Heart right ventricle (tissue), 16 donors: ENCODE data around the gene ITPR3. TPM values are rescaled to one million over a fixed set of nuclear protein-coding genes. Genes with fewer than 3 reads are reported as not detected.
A peak's percentile ranks its signal among the peaks of the same experiment; 100 is the strongest.

Source experiments
- ATAC-seq, 8 donors: fragments of 200-7000 bp; cut with Tn5 transposase; one replicate each; pipeline ENCODE4 v1.9.1; 2020; ENCODE audit warnings: mild to moderate bottlenecking in 8 of 8, moderate library complexity in 8 of 8, moderate number of reproducible peaks in 1 of 8
- DNase-seq, 2 donors: peaks; one replicate each; pipeline ENCODE4 v3.0.0-alpha.2; 2020
- H3K27ac ChIP-seq, 10 donors: fragments of 200-600 bp; sonication (generic) in 2 of 10; one replicate each; pipeline versions ENCODE4 v1.5.0 to v1.8.0; 2020 to 2022; ENCODE audit warnings: mild to moderate bottlenecking in 3 of 10
- H3K27me3 ChIP-seq, 7 donors: fragments of 200-600 bp; one replicate each; pipeline ENCODE4 v1.8.0; 2021 to 2022; ENCODE audit warnings: mild to moderate bottlenecking in 2 of 7
- H3K36me3 ChIP-seq, 9 donors: fragments of 200-600 bp; sonication (generic) in 1 of 9; one replicate each; pipeline versions ENCODE4 v1.5.0 to v1.8.0; 2020 to 2022; ENCODE audit warnings: mild to moderate bottlenecking in 2 of 9
- H3K4me1 ChIP-seq, 9 donors: fragments of 200-600 bp; sonication (generic) in 1 of 9; one replicate each; pipeline versions ENCODE4 v1.5.0 to v1.8.0; 2020 to 2022; ENCODE audit warnings: mild to moderate bottlenecking in 4 of 9
- H3K4me3 ChIP-seq, 10 donors: fragments of 200-600 bp; sonication (generic) in 2 of 10; one replicate each; pipeline versions ENCODE4 v1.5.0 to v1.8.0; 2020 to 2022; ENCODE audit warnings: mild to moderate bottlenecking in 7 of 10, moderate library complexity in 2 of 10
- H3K9me3 ChIP-seq, 11 donors: fragments of 200-600 bp in 10 of 11; sonication (generic) in 2 of 11; one replicate each; pipeline versions ENCODE4 v1.5.0 to v1.8.0; 2013 to 2022; ENCODE audit warnings: mild to moderate bottlenecking in 2 of 11, control low read depth in 1 of 11, moderate library complexity in 1 of 11
- CTCF ChIP-seq, 9 donors: fragments of 200-600 bp; sonication (generic) in 2 of 9; IDR thresholded peaks; one replicate each; pipeline versions ENCODE4 v1.5.0 to v1.8.0; 2021 to 2022; ENCODE audit warnings: antibody characterized with exemption in 9 of 9, mild to moderate bottlenecking in 5 of 9, moderate library complexity in 1 of 9
- WGBS, 2 donors: extraction: QIAGEN DNeasy Blood & Tissue Kit; methylation state at CpG; one replicate each; pipeline ENCODE4 v1.1.7; 2013; ENCODE audit warnings: inconsistent platforms in 1 of 2; 5-methylcytosine and 5-hydroxymethylcytosine counted together
- intact Hi-C, 10 donors: fragments of 100-400 bp; cut with DNase I; formaldehyde crosslinking; loops; one replicate each; pipeline versions ENCODE4 v1.11.1 to v1.14.2; 2022
- polyA plus RNA-seq, 2 donors: library from polyadenylated mRNA; stranded (reverse); fragments of 200-250 nt; gene quantifications; one replicate each; pipeline ENCODE4 v1.2.3, GENCODE V29; 2013
- total RNA-seq, 10 donors: library from RNA; stranded (reverse); fragmentation: NEBNext Ultra II Directional in 3 of 10; extraction: Animal tissue kit (Norgen Biotek cat#: 25700) in 3 of 10; gene quantifications; one replicate each; pipeline versions ENCODE4 v1.2.1 to v1.2.4, GENCODE V29; 2021 to 2023
- donor health status: Arrhythmogenic right ventricular cardiomyopathy.
- donor health status: ischemic (EF 13 %, LVEDD 7.1; RV severe dilation, severe dysfunction).
- donor health status: healthy with polysubstance abuse.
- donor health status: DM: no; HTN: yes; CAD: no.
- donor health status: DM: no; HTN: no; CAD: no.
- donor health status: ischemic (EF 25% LVEDD 6.9; RV normal size, moderate dysfunction).
- donor health status: ischemic (EF 25% LVEDD 5.7; RV mildly dilated, moderate dysfunction).
- donor health status: healthy.
- donor health status: DM: yes; HTN: yes; CAD: no.
- donor health status: Ischemic cardiomyopathy.
- donor health status: ischemic (EF 35%, LVEDD 5.7; RV mildly dilated, moderate dysfunction).
- donor health status: nonischemic (EF 11% LVEDD 7.7; RV severe dilation, severe dysfunction).
- donor health status: DM: yes; HTN: yes; CAD: no.
- donor health status: PGD.
- donor health status: ischemic (EF 29% LVEDD 5.4; RV normal size, mild dysfunction).
- donor health status: nonischemic (EF 23%, LVEDD 6.1; RV moderate dilation, normal function).

Gene ITPR3
- total and polyA plus RNA-seq, 12 donors: 3.2 to 16.7 (median 6.0) TPM

- intact Hi-C loops: no loop called here
- H3K4me1 ChIP-seq: peaks cover 0 to 10% (median 0%) of the 10 kb centered on the region in 9 donors
- DNase-seq (no peak), ATAC-seq (no peak)
- 89 to 93% methylated on average over 15 of the region's 15 CpGs for WGBS, 2 donors
- H3K36me3 ChIP-seq: peaks cover 0 to 9% (median 0%) of the 10 kb centered on the region in 9 donors
- no peak overlapping the region for H3K27ac ChIP-seq
- no peaks in the 10 kb centered on the region for H3K9me3 ChIP-seq
- no peak overlapping the region for H3K4me3 ChIP-seq
- no peak for TF ChIP-seq CTCF (IDR thresholded peaks at IDR 0.05)
- no peaks in the 10 kb centered on the region for H3K27me3 ChIP-seq
These were observed 20.0 kb downstream of the ITPR3 start for GRCh38 chr6:33641144-33641543.

- no peak for ATAC-seq
- TF ChIP-seq CTCF (IDR thresholded peaks at IDR 0.05): no peak
- DNase-seq: no peak
These were observed 20.5 kb downstream of the ITPR3 start for GRCh38 chr6:33641602-33642001.

GRCh38 chr6:33642897-33643296 is 21.8 kb downstream of the ITPR3 start:
- no peak overlapping the region for H3K27ac ChIP-seq

More at GRCh38 chr6:33641602-33642001, 20.5 kb downstream of the ITPR3 start:
- no peak overlapping the region for H3K4me3 ChIP-seq
- no peaks in the 10 kb centered on the region for H3K9me3 ChIP-seq
- 85 to 87% methylated on average over 7 of the region's 7 CpGs for WGBS, 2 donors
- intact Hi-C loops: no loop called here
- peaks cover 0 to 9% (median 0%) of the 10 kb centered on the region in 9 donors for H3K36me3 ChIP-seq
- peaks cover 0 to 10% (median 0%) of the 10 kb centered on the region in 9 donors for H3K4me1 ChIP-seq
- H3K27me3 ChIP-seq: no peaks in the 10 kb centered on the region
- H3K27ac ChIP-seq: no peak overlapping the region

GRCh38 chr6:33651403-33651802 is 30.3 kb downstream of the ITPR3 start:
- 65 to 69% methylated on average over 4 of the region's 4 CpGs for WGBS, 2 donors
- H3K27ac ChIP-seq: peak overlapping the region in 5 of 10 donors; percentile 26 to 58 (median 32)
- intact Hi-C loops: no loop called here

More at GRCh38 chr6:33642897-33643296, 21.8 kb downstream of the ITPR3 start:
- ATAC-seq (peak in 4 of 8 donors; percentile 20 to 46 (median 36)), DNase-seq (peak in 1 of 2 donors; percentile 20)
- intact Hi-C loops: no loop called here
- Histone ChIP-seq H3K27me3 (no peaks in the 10 kb centered on the region), H3K4me3 (no peak overlapping the region), H3K9me3 (no peaks in the 10 kb centered on the region), H3K4me1 (peaks cover 0 to 10% (median 0%) of the 10 kb centered on the region in 9 donors), H3K36me3 (peaks cover 0 to 15% (median 0%) of the 10 kb centered on the region in 9 donors)
- TF ChIP-seq CTCF (IDR thresholded peaks at IDR 0.05): no peak
- WGBS, 2 donors: 50 to 63% methylated on average over 4 of the region's 4 CpGs

More at GRCh38 chr6:33651403-33651802, 30.3 kb downstream of the ITPR3 start:
- Histone ChIP-seq H3K4me1 (peaks cover 0 to 21% (median 3%) of the 10 kb centered on the region in 9 donors), H3K27me3 (no peaks in the 10 kb centered on the region), H3K4me3 (no peak overlapping the region), H3K36me3 (peaks cover 0 to 37% (median 3%) of the 10 kb centered on the region in 9 donors), H3K9me3 (no peaks in the 10 kb centered on the region)
- no peak for TF ChIP-seq CTCF (IDR thresholded peaks at IDR 0.05)
- DNase-seq (no peak), ATAC-seq (no peak)
